Neutrophil (primary cell): Measurements from ENCODE around the gene GRIK4.

Experiments
- H3K27ac ChIP-seq: fragments of 200-600 bp; sonication (generic); 2 replicates; pipeline ENCODE4 v1.5.1; 2016; ENCODE audit warnings: mild to moderate bottlenecking, moderate library complexity
- H3K27me3 ChIP-seq: fragments of 200-600 bp; sonication (generic); 2 replicates; pipeline ENCODE4 v1.6.0; 2016; ENCODE audit warnings: mild to moderate bottlenecking
- H3K36me3 ChIP-seq: fragments of 200-600 bp; sonication (generic); 2 replicates; pipeline ENCODE4 v1.5.1; 2017
- H3K4me1 ChIP-seq, 2 experiments: fragments of 200-600 bp in 1 of 2; sonication (generic) in 1 of 2; 1 replicate in 1 of 2; 2 replicates in 1 of 2; pipeline versions ENCODE4 v1.5.1 to v1.6.1; 2013 to 2016; ENCODE audit warnings: low read depth in 1 of 2, low read length in 1 of 2, mild to moderate bottlenecking in 1 of 2, moderate library complexity in 1 of 2; ENCODE audit not compliant: control insufficient read depth in 1 of 2, insufficient read depth in 1 of 2
- H3K4me3 ChIP-seq, 2 experiments: fragments of 200-600 bp in 1 of 2; sonication (generic) in 1 of 2; 1 replicate in 1 of 2; 2 replicates in 1 of 2; pipeline ENCODE4 v1.5.1; 2013 to 2016; ENCODE audit warnings: low read depth in 1 of 2, low read length in 1 of 2, mild to moderate bottlenecking in 1 of 2, moderate library complexity in 1 of 2
- H3K9me3 ChIP-seq: fragments of 200-600 bp; sonication (generic); 2 replicates; pipeline ENCODE4 v1.5.1; 2016
- TF ChIP-seq, protein P1 (sequence below): fragments of 200-600 bp; sonication (generic); IDR thresholded peaks from 2 replicates; pipeline ENCODE4 v1.5.1; 2016; ENCODE audit warnings: antibody characterized with exemption

The GRIK4 gene

DNA sequence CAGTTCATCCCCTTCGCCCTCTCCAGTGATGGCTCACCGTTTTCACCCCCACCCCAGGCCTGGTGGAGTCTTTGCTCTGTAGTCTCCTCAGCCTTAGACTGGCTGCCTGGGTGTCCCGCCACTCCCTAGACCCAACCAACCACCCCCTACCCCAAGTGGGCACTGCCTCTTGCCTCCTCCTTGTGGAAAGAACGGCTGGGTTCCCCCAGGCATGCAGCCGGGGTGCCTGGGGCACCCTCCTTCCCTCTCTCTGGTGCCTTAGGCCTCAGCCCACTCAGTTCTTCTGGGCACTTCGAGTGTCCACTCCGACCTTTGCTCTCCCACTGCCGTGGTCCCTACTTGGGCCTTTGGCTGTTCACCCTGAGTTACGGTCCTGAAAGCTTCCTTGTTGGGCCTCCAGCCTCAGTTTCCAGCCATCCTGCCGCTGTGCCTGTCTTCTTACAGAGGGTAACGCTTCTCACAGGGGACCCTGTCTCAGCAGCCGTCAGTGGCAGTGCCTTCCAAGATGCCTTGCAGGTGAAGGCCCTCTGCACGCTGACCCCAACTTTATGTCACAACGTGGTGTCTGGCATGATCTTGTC lies 3.1 kb downstream of the GRIK4 start:
- Histone ChIP-seq H3K27me3 (peaks cover 92% of the 10 kb centered on the region), H3K4me3 (no peak overlapping the region), H3K36me3 (no peaks in the 10 kb centered on the region), H3K27ac (no peak overlapping the region), H3K4me1 (peaks cover 0 to 2% of the 10 kb centered on the region in 2 experiments), H3K9me3 (no peaks in the 10 kb centered on the region)
- TF ChIP-seq, protein P1, sequence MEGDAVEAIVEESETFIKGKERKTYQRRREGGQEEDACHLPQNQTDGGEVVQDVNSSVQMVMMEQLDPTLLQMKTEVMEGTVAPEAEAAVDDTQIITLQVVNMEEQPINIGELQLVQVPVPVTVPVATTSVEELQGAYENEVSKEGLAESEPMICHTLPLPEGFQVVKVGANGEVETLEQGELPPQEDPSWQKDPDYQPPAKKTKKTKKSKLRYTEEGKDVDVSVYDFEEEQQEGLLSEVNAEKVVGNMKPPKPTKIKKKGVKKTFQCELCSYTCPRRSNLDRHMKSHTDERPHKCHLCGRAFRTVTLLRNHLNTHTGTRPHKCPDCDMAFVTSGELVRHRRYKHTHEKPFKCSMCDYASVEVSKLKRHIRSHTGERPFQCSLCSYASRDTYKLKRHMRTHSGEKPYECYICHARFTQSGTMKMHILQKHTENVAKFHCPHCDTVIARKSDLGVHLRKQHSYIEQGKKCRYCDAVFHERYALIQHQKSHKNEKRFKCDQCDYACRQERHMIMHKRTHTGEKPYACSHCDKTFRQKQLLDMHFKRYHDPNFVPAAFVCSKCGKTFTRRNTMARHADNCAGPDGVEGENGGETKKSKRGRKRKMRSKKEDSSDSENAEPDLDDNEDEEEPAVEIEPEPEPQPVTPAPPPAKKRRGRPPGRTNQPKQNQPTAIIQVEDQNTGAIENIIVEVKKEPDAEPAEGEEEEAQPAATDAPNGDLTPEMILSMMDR: no peak

DNA sequence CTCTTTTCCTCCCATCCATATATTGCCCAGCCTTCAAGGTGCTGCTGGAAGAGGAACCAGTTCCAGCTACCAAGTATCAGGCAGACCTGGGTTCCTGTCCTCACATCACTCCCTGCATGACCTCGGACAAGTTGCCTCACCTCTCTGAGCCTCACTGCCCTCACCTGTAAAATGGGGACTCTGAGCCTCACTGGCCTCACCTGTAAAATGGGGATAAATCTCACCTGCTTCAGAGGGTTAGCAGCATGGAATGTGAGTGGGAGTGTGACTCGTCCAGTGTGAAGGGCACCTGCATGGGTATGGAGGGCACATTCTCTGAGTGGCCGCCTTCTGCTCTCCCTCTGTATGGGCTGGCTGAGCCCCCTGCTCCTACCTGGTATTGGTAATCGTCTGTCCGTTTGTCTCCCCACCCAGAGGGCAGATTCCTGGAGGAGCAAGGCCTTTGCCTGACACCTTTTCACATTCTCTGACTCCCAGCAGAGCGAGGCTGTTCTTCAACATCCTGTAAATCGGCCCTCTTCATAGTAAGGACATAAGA lies 3.7 kb downstream of the GRIK4 start:
- Histone ChIP-seq H3K9me3 (no peaks in the 10 kb centered on the region), H3K27me3 (peaks cover 86% of the 10 kb centered on the region), H3K4me1 (peaks cover 0 to 2% of the 10 kb centered on the region in 2 experiments), H3K27ac (no peak overlapping the region), H3K36me3 (no peaks in the 10 kb centered on the region), H3K4me3 (no peak overlapping the region)
- TF ChIP-seq, protein P1: no peak

DNA sequence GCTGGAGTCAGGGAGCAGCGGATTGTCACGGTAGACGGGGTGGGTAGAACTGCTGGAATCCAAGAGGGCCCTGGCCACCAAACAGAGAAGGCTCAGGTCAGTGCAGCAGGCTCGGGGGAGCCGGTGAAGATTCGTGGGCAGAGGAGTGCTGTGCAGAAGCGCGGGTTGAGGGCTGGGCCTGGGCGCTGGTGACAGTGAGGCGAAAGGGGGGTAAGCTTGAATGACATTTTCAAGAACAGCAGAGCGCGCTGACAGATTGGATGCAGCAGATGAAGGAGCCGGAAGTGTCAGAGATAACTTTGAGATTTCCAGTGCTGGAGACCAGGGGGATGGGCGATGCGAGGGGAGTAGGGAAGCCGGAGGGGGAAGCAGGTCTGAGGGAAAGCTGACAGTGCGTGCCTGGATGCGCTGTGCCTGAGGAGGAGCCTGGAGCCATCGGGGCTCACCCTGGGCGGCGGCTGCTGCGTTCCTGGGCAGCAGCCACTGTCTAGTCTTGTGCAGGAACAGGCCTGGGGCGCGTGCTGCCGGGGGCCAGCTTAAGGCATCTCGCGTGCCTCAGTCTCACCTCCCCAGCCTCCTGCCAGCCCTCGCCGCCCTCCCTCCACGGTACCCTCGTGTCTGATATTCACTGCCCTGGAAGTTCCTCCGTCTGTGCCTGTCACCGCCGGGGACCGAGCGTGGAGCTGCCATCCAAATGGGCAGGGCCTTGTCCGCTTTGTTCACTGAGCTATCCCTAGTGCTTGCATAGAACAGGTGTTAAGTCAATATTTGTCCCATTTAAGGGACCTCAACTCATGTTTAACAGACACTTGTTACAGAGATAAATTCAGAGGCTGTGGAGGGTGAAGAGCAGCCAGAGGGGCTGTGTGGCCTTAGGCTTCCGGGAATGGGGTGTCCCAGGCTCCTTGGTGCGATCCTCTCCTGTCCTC lies 5.2 kb downstream of the GRIK4 start:
- H3K36me3 ChIP-seq: no peaks in the 10 kb centered on the region
- TF ChIP-seq, protein P1: no peak
- H3K27me3 ChIP-seq: peaks cover 77% of the 10 kb centered on the region
- no peaks in the 10 kb centered on the region for H3K9me3 ChIP-seq
- no peak overlapping the region for H3K4me3 ChIP-seq
- H3K4me1 ChIP-seq: no peaks in the 10 kb centered on the region
- no peak overlapping the region for H3K27ac ChIP-seq

DNA sequence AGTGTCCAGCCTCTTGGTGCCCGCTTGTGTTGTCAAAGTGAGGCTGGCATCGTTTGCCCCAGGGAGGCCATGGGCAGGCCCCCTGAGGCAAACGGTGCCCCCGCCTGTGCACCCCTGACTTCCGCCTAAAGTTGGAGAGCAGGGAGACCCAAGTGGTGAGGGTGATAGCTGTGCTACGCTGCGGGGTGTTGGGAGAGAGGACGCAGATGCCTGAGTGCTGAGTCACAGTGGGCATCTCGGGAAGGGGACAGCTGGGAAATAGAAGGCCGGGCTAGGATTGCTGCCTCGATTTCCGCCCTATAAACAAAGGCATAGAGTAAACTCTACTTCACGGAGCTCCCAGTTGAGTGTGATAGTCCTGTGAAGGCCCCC lies 5.8 kb downstream of the GRIK4 start:
- Histone ChIP-seq H3K9me3 (no peaks in the 10 kb centered on the region), H3K27ac (no peak overlapping the region), H3K4me3 (no peak overlapping the region), H3K36me3 (no peaks in the 10 kb centered on the region), H3K27me3 (peaks cover 77% of the 10 kb centered on the region), H3K4me1 (no peaks in the 10 kb centered on the region)
- TF ChIP-seq, protein P1: no peak

DNA sequence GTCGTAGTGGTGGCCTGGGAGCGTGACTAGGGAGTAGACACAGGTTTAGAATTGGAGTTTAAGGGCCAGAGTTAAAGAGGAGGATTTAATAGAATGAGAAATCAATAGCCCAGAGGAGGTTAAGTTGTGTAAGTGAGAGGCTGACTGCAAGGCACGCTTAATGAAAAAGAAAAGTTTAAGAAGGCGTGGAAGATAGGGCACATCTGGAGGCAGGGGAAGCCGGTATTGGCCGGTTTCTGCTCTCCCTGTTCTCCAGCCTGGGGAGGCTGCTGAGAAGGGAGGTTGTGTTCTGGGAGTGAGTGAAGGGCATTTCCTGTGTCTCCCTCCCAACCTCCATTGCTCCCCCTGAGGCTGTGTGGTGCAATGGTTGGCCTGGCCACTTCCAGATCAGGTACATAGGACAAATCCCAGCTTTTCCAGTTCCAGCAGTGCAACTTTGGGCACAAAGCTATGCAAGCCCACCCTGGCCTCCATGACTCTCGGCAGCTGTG lies 6.3 kb downstream of the GRIK4 start:
- Histone ChIP-seq H3K4me1 (no peaks in the 10 kb centered on the region), H3K36me3 (no peaks in the 10 kb centered on the region), H3K4me3 (no peak overlapping the region), H3K27me3 (peaks cover 77% of the 10 kb centered on the region), H3K27ac (no peak overlapping the region), H3K9me3 (no peaks in the 10 kb centered on the region)
- TF ChIP-seq, protein P1: no peak
